ENCODE data around the gene VCPKMT.

VCPKMT gene

GRCh38 chr14:50116181-50116956 lies at the start of gene VCPKMT:
Gene VCPKMT, minus strand, starts transcription at chr14:50116572. Its CDS starts 20 bp downstream, at chr14:50116552.
- DNase-seq = peak; percentile 95

GRCh38 chr14:50156111-50156510 lies 39.7 kb upstream of the VCPKMT start:
- DNase-seq = no peak

GRCh38 chr14:50148799-50149198 lies 32.4 kb upstream of the VCPKMT start:
- DNase-seq = no peak

- no peak for DNase-seq
Observed at GRCh38 chr14:50139192-50139591, 22.8 kb upstream of the VCPKMT start.

DNA sequence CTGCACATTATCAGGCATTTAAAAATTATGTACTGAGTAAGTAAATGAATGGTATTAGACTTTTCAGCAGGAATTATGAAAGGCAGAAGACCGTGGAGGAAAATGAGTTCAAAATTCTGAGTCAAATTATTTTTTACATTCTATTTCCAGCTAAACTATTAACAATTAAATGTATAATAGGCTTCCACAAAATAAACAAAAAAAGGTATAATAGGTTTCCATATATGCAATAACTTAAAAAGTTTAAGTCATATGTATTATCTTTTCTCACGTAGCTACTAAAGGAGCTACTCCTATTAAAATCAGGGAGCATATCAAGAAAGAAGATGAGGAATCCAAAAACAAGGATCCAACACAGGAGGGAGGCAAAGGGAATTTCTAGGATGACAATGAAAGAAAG lies 11.4 kb upstream of the VCPKMT start:
- DNase-seq = no peak

DNA sequence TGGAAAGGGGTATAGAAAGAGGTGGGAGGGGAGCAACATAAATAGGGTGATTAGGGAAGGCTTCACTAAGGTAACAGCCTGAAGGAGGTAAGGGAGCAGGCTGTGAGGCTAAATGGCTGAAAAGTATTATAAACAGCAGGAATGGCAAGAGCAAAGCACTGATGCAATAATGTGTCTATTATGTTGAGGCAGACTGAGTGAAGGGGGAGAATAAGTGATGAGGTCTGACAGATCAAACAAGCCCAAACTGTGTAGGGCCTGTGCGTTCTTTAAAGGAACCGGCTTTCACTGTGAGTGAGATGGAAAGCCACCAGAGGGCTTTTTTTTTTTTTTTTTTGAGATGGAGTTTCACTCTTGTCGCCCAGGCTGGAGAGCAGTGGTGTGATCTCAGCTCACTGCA lies 6.7 kb upstream of the VCPKMT start:
- DNase-seq = no peak

DNA sequence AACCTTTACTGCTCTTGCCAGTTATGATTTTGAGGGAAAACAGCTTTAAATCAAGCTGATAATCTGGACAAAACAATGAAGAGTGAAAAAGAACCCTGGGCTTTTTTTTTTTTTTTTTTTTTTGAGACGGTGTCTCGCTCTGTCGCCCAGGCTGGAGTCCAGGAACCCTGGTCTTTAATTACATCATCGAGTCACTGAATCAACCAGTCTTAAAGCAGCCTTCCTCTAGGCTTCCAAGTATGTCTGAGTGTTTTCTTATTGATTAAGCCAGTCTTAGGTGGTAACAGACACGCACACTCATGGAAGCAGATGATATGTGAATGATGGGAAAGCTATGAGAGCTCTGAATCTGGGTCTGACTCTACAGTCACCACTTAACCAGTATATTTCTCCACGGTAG lies 5.9 kb upstream of the VCPKMT start:
- DNase-seq = no peak

GRCh38 chr14:50121486-50121885 lies 5.1 kb upstream of the VCPKMT start:
- no peak for DNase-seq

DNA sequence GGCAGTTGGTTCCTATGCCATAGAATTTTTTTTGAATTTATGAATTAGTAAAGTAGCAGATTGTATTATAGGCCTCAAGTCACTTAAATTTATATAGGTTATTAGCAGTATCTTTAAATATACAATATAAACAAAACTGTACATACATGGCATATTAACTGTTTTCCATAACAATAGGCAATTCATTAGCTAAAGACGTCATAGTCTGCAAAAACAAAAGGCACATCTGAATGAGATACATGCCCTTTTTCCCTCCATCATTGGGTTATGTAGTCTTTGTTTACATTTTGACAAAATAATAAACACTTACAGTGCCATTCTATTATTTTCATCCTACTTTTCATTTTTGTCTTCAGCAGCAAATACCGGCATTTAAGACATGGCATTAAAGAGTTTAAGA lies 1.1 kb upstream of the VCPKMT start:
- no peak for DNase-seq

- no peak for DNase-seq
Observed at GRCh38 chr14:50116966-50117365, 594 bp upstream of the VCPKMT start.

DNA sequence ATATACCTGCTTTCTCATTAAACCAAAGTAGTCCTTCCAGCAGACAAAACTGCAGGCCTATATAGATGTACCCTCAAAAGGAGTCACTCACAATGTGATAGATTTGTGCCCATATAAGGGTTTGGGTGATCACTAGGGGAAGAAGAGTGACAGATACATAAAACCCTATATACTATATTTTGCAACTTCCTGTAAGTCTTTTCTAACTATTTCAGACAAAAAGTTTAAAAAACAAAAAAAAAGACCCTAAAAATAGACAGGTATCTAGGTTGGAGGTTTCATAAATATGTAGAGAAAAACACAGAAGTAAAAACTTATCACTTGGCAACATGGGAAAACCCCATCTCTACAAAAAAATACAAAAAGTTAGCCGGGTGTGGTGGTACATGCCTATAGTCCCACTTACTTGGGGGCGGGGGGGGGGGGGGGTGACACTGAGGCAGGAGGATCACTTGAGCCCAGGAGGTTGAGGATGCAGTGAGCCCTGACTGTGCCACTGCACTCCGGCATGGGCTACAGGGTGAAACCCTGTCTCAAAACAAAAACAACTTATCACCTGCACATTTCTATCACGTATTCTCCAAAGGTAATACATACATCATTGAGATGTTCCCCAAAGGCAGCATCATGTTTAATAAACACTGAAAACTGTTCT lies 2.9 kb downstream of the VCPKMT start:
- DNase-seq = no peak

- DNase-seq = no peak
Observed at GRCh38 chr14:50110323-50111037, 5.9 kb downstream of the VCPKMT start.

GRCh38 chr14:50109342-50109741 lies 7.0 kb downstream of the VCPKMT start:
- DNase-seq = peak; percentile 33

- DNase-seq = no peak
Observed at GRCh38 chr14:50107850-50108249, 8.5 kb downstream of the VCPKMT start.

- DNase-seq = no peak
Observed at GRCh38 chr14:50106178-50106577, 10.2 kb downstream of the VCPKMT start.

GRCh38 chr14:50103558-50103957 lies 12.8 kb downstream of the VCPKMT start:
- DNase-seq = no peak

DNA sequence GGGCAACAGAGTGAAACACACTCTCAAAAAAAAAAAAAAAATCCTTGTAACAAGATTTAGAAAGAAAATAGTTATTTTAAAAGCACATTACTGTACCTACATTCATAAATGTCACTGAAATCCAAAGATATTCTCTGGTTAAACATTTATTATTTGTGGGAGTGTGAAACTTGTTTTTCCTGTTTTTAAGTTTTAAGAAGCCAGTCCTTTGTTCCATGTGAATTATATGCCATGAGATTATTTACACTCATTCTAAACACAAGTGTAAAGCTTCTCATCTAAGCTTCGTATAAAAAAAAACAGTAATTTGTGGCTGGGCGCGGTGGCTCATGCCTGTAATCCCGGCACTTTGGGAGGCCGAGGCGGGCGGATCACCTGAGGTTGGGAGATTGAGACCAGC lies 15.0 kb downstream of the VCPKMT start:
- DNase-seq = no peak

GRCh38 chr14:50100805-50101204 lies 15.6 kb downstream of the VCPKMT start:
- DNase-seq = no peak

GRCh38 chr14:50099335-50099734 lies 17.0 kb downstream of the VCPKMT start:
- DNase-seq = no peak

- no peak for DNase-seq
Observed at GRCh38 chr14:50095895-50096294, 20.5 kb downstream of the VCPKMT start.

- no peak for DNase-seq
Observed at GRCh38 chr14:50094056-50094755, 22.2 kb downstream of the VCPKMT start.

DNA sequence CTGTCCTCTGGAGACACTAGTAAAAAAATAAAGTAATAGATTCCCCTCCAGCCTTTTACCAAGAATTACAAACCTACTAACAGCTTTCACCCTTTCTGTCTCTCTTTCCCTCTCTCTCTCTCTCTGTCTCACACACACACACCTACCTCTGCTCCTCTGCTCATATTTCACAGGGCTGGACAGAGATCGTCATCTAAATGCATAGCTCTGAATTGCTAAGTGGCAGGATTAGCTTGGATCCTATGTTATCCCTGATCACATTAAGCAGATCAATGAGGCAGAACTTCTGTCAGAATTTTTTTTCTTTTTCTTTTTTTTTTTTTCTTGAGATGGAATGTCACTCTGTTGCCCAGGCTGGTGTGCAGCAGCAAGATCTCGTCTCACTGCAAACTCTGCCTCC lies 22.9 kb downstream of the VCPKMT start:
- no peak for DNase-seq

DNA sequence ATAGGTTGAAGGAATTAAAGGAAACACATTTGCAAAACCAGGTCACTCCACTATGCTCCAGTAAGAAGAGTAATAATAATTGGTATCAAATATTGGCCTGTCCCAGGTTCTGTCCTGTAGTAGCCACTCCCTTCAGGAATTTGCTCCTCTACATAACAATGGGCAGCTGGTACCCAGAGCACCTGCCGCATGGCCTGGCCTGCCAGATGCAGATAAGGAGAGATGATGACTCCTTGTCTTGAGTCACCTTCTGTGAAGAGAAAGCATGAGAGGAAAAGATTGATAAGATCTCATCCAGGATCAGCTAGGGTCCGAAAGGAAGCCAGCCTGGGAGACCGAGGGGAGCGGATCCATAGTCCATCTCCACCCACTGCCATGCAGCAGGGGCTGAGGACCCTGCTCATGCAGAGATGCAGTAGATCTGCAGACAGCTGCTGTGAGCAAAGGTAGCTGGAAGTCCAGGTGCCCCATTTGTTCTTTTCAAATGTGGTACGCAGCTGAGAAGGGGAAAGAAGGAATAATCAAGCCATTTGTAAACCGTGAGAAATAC lies 24.3 kb downstream of the VCPKMT start:
- DNase-seq = no peak
